Forelimb muscle (tissue), 1 donor: ENCODE data around the gene KLHL1. TPM values are rescaled to one million over a fixed set of nuclear protein-coding genes. Genes with fewer than 3 reads are reported as not detected.

Experiments used
- DNase-seq: peaks from one replicate; pipeline ENCODE4 v3.0.0-alpha.2; 2013; ENCODE audit warnings: low read depth
- polyA plus RNA-seq: library from polyadenylated mRNA; unstranded; fragments of 120-200 nt; gene quantifications from one replicate; pipeline ENCODE4 v1.2.1, GENCODE V29; 2013; ENCODE audit not compliant: insufficient read length

KLHL1 gene
- polyA plus RNA-seq, 1 donor = not detected

DNA sequence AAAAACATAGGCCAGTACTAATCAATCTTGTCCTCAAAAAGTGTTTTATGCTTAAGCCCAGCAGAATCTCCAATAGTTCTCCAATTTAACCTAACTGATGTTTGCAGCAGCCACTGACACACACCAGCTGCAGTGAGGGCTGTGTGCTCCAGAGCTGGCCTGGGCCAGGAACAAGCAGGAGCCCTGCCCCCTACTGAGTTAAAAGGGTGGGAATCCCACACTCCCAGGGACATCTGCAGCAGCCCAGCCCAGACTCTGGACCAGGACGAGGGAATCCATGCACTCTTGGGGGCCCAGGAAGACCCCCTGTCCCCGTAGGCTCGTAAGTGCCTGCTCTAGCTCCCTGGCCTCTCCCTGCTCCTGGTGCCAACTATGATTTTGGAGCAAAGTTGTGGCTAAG lies 92.1 kb downstream of the KLHL1 start:
- no peak for DNase-seq

GRCh38 chr13:70014337-70014736 lies 93.9 kb downstream of the KLHL1 start:
- DNase-seq = no peak

DNA sequence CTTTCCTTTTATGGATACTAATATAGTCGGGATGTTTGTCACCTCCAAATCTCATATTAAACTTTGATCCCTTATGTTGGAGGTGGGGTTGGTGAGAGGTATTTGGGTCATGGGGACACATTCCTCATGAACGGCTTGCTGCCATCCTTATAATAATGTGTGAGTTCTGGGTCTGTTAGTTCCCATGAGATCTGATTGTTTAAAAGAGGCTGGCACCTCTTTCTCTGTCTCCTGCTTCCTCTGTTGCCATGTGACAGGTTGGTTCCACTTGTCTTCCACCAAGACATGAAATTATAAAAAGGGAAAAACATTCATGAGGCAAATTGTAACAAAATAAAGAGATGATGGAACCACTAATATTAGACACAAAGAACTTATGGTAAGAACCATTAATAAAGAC lies 108.4 kb downstream of the KLHL1 start:
- no peak for DNase-seq

GRCh38 chr13:69997061-69997460 lies 111.2 kb downstream of the KLHL1 start:
- no peak for DNase-seq

GRCh38 chr13:69980799-69981198 lies 127.5 kb downstream of the KLHL1 start:
- no peak for DNase-seq

DNA sequence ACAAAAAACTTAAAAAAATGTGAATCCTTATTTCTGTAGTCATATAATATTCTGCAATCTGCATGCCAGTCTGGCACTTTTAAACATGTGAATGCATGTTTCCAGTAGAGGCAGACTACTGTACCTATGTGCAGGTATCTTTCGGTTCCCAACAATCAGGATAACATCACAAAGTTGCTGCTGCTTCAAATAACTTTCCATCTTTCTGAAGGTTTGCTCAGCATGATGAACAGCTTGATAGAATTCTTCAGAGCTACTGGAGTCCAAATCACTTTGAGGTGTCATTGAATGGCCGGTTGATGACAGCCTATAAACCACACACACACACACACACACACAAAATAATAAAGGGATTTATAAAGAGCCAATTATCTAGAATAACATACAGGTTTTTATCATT lies 132.8 kb downstream of the KLHL1 start:
- DNase-seq = no peak

DNA sequence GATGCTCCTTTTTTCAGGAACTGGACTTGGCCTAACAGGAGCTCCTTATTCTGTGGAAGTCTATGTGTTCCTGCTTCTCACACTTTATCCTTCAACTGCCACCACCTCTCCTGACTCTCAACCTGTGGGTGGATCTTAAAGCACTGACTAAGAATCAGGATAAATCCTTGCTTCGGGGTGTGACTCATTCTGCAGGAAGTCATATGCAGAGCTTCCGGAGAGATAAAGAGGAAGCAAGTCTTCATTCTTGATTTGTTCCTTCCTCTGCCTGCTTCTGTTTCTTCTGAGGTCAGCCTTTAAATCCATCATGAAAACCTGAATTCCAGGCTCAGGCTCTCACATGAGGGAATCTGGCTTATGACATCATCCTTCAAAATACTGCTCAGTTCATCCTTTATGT lies 137.7 kb downstream of the KLHL1 start:
- DNase-seq = no peak

GRCh38 chr13:69959046-69959445 lies 149.2 kb downstream of the KLHL1 start:
- DNase-seq = no peak

GRCh38 chr13:69956839-69957238 lies 151.4 kb downstream of the KLHL1 start:
- DNase-seq = no peak

- no peak for DNase-seq
Observed at GRCh38 chr13:69956349-69956748, 151.9 kb downstream of the KLHL1 start.

GRCh38 chr13:69955271-69955670 lies 153.0 kb downstream of the KLHL1 start:
- DNase-seq = no peak

GRCh38 chr13:69951412-69951811 lies 156.8 kb downstream of the KLHL1 start:
- no peak for DNase-seq

- DNase-seq = no peak
Observed at GRCh38 chr13:69950160-69950559, 158.1 kb downstream of the KLHL1 start.

- DNase-seq = no peak
Observed at GRCh38 chr13:69948016-69948415, 160.2 kb downstream of the KLHL1 start.

GRCh38 chr13:69947582-69947981 lies 160.7 kb downstream of the KLHL1 start:
- DNase-seq = no peak

DNA sequence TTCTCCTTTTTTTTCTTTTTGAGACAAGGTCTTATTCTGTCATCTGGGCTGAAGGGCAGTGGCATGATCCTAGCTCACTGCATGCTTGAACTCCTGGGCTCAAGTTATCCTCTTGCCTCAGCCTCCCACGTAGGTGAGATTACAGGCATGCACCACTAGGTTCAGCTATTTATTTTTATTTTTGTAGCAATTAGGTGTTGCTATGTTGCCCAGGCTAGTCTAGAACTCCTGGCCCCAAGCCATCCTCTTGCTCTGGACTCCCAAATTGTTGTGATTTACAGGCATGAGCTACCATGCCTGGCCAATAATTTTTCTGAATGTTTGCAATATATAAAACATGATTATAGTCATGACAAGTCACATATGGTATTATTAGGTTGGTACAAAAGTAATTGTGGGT lies 161.7 kb downstream of the KLHL1 start:
- DNase-seq = no peak

DNA sequence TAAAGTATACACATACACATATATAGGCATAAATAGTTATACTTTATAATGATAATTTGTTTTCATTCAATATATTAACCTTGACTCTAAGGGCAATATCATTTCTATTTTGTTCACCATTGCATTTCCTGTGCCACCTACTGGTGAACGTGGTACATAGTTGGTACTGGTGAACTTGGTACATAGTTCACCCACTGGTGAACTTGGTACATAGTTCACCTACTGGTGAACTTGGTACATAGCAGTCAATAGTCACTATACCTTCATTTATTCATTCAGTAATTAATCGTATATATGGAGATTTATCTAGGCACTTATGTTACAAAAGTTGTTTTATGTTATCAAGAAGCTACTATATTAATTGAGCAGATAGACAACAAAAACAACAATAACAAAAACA lies 173.2 kb downstream of the KLHL1 start:
- DNase-seq = no peak

DNA sequence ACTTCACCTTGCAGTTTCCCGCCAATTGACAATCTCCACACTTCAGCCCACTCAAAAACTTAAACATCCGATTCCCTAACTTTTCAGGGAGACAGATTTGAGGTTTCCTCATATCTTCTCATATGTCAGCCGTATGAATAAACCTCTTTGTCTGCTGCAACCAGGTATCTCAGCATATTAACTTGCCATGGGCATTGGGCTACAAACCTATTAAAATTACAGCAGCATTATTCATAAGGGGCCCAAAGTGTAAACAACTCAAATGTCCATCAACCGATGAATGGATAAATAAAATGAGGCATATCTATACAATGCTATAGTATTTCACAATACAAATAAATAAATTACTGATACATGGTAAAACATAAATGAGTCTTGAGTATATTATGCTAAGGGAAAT lies 180.0 kb downstream of the KLHL1 start:
- no peak for DNase-seq

DNA sequence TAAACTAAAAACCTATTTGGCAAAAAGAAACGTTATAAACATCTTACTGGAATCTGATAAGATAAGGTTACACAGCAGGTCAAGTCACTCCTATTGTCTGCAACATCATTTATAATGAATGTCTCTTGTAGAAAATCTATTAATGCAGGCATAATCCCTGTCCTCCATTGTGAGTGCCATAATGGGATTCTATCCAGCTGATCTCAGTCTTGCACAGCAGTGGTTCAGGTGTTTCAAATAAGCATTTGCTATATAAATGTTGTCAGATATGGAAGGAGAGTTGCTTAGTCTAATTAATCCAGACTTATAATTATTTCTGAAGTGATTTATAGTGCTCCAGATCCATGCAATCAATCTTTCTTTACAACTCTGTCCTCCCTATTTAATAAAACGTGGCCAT lies 187.1 kb downstream of the KLHL1 start:
- no peak for DNase-seq

DNA sequence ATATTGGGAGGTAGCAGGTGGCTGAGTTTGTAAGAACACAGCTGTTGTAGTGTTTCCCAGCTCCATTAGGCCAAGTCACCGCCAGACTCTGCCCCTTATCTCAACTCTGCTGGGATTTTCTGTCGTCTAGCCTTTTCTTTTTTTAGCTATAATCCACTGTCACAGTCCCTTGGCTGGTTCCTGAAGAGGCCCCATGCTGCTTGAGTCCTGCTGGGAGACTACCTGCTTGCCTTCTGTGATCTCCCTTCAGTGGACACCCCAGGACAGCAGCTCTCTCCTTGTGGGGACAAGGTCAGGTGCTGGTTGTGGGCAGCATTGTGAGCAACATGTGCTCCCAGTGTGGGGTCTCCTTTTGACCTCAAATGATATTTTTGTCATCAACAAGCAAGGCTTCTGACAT lies 195.6 kb downstream of the KLHL1 start:
- DNase-seq = no peak

DNA sequence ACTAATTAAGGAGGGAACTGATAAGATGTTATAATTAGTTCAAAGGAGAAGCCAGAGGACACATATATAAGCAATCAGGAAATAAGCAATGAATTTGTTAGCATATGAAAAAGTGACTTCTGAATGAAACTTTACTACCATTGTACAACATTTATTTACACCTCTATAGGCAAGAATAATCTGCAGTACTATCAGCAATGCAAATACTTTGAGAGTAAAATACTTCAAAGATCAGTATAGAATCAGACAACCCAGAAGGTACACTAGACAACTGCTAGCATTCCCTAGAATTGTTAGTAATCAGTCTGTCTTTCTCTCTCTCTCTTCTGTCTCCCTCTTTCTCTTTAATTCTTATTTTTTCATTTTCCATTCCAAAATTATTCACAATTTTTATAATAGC lies 197.5 kb downstream of the KLHL1 start:
- no peak for DNase-seq

DNA sequence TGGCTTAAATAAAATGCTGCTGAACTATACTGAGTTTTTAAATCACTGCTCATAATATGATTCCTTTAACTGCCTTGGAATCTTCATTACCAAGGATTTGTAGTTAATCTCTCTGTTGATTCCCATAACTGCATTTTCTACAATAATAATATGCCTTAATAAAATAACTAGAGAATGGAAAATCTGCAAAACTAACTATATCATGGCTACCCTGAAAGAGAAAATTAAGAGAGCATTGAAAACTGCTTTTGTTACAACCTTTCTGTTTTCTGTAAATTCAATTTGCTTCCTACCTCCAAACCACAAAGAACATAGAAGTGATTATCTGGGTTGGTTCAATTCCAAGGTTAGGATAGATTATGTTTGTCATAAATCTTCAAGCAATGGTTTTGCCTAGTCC lies 203.5 kb downstream of the KLHL1 start:
- DNase-seq = no peak

GRCh38 chr13:69903081-69903480 lies 205.2 kb downstream of the KLHL1 start:
- no peak for DNase-seq

- DNase-seq = no peak
Observed at GRCh38 chr13:69882451-69882850, 225.8 kb downstream of the KLHL1 start.

DNA sequence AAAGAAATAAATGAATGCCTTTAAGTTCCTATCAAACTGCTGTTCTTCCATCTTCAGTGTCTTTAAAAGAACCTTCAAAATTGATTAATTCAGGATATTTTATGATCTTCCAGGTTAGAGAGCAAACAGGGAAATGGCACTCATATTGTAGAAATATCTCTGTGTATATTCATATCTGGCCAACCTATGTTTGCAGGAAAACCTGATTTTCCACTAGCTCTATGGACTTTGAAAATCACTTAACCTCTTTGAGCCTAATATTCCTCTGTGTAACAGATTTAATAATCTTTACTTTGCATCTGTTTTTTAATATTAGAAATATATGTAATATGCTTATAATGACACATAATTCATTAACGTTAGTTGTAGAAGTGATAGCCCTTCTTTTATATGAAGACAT lies 228.3 kb downstream of the KLHL1 start:
- DNase-seq = no peak
